H1 (cell line): ENCODE data around the gene CROCC2.

Experiments used
- BCL11A ChIP-seq, 2 experiments: IDR thresholded peaks; one replicate each; pipeline ENCODE4 v1.6.1; 2011; ENCODE audit warnings: low read depth in 2 of 2, low read length in 2 of 2, mild to moderate bottlenecking in 2 of 2
- CEBPB ChIP-seq: IDR thresholded peaks from 2 replicates; pipeline ENCODE4 v1.6.1; 2012; ENCODE audit warnings: low read depth, low read length
- EZH2 ChIP-seq: fragments of 200-600 bp; sonication (generic); IDR thresholded peaks from 2 replicates; pipeline ENCODE4 v1.7.1; 2012; ENCODE audit warnings: low read depth, mild to moderate bottlenecking, moderate library complexity, low read length, inconsistent platforms; ENCODE audit not compliant: severe bottlenecking
- FOSL1 ChIP-seq: IDR thresholded peaks from 2 replicates; pipeline ENCODE4 v1.6.1; 2011; ENCODE audit warnings: mild to moderate bottlenecking, low read depth, low read length, moderate library complexity; ENCODE audit not compliant: insufficient read depth
- POLR2A ChIP-seq, 2 experiments: IDR thresholded peaks; 1 replicate in 1 of 2; 2 replicates in 1 of 2; pipeline ENCODE4 v1.6.1; 2011; ENCODE audit warnings: low read depth in 2 of 2, low read length in 2 of 2, mild to moderate bottlenecking in 2 of 2; ENCODE audit errors: control extremely low read depth in 1 of 2
- POU5F1 ChIP-seq: IDR thresholded peaks from 2 replicates; pipeline ENCODE4 v1.6.1; 2011; ENCODE audit warnings: low read depth, mild to moderate bottlenecking, low read length, moderate library complexity
- SAP30 ChIP-seq: fragments of 300-600 bp; sonication (generic); IDR thresholded peaks from 2 replicates; pipeline ENCODE4 v1.7.1; 2012; ENCODE audit warnings: low read length, moderate library complexity, mild to moderate bottlenecking, inconsistent platforms; ENCODE audit not compliant: insufficient read depth, insufficient replicate concordance
- TF ChIP-seq, protein P1 (sequence below): IDR thresholded peaks from 2 replicates; pipeline ENCODE4 v1.6.1; 2012; ENCODE audit warnings: inconsistent platforms
- TF ChIP-seq, protein P2 (sequence below), 3 experiments: IDR thresholded peaks; 1 replicate in 2 of 3; 2 replicates in 1 of 3; pipeline versions ENCODE4 v1.5.1 to v1.6.1; 2011; ENCODE audit warnings: low read length in 3 of 3, mild to moderate bottlenecking in 3 of 3, inconsistent platforms in 2 of 3, low read depth in 1 of 3, moderate library complexity in 1 of 3; ENCODE audit not compliant: insufficient read depth in 1 of 3; ENCODE audit errors: control extremely low read depth in 1 of 3

- TF ChIP-seq, protein P1, sequence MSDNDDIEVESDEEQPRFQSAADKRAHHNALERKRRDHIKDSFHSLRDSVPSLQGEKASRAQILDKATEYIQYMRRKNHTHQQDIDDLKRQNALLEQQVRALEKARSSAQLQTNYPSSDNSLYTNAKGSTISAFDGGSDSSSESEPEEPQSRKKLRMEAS = no peak
- TF ChIP-seq, protein P2, sequence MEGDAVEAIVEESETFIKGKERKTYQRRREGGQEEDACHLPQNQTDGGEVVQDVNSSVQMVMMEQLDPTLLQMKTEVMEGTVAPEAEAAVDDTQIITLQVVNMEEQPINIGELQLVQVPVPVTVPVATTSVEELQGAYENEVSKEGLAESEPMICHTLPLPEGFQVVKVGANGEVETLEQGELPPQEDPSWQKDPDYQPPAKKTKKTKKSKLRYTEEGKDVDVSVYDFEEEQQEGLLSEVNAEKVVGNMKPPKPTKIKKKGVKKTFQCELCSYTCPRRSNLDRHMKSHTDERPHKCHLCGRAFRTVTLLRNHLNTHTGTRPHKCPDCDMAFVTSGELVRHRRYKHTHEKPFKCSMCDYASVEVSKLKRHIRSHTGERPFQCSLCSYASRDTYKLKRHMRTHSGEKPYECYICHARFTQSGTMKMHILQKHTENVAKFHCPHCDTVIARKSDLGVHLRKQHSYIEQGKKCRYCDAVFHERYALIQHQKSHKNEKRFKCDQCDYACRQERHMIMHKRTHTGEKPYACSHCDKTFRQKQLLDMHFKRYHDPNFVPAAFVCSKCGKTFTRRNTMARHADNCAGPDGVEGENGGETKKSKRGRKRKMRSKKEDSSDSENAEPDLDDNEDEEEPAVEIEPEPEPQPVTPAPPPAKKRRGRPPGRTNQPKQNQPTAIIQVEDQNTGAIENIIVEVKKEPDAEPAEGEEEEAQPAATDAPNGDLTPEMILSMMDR (IDR thresholded peaks at IDR 0.05; ENCODE audit: control extremely low read depth in 1 of 3, insufficient read depth in 1 of 3, low read depth in 1 of 3, low read length in 3 of 3) = no peak
- TF ChIP-seq CEBPB (no peak), SAP30 (no peak), BCL11A (IDR thresholded peaks at IDR 0.05; ENCODE audit: low read depth in 2 of 2, low read length in 2 of 2) (no peak), POU5F1 (no peak), EZH2 (no peak), FOSL1 (no peak), POLR2A (IDR thresholded peaks at IDR 0.05; ENCODE audit: control extremely low read depth in 1 of 2, low read depth in 2 of 2, low read length in 2 of 2) (no peak)
Observed at GRCh38 chr2:240925568-240926515, 19.7 kb downstream of the CROCC2 start.
